Activated CD4-positive, CD25-positive, alpha-beta regulatory T cell treated with anti-CD3 and anti-CD28 coated beads, Interleukin-2, amount 50 U/mL, for 72 hours (primary cell): ENCODE data around the gene NFIA.

ENCODE experiments used
- DNase-seq: peaks from one replicate; pipeline ENCODE4 v3.0.0; 2021

Gene NFIA

DNA sequence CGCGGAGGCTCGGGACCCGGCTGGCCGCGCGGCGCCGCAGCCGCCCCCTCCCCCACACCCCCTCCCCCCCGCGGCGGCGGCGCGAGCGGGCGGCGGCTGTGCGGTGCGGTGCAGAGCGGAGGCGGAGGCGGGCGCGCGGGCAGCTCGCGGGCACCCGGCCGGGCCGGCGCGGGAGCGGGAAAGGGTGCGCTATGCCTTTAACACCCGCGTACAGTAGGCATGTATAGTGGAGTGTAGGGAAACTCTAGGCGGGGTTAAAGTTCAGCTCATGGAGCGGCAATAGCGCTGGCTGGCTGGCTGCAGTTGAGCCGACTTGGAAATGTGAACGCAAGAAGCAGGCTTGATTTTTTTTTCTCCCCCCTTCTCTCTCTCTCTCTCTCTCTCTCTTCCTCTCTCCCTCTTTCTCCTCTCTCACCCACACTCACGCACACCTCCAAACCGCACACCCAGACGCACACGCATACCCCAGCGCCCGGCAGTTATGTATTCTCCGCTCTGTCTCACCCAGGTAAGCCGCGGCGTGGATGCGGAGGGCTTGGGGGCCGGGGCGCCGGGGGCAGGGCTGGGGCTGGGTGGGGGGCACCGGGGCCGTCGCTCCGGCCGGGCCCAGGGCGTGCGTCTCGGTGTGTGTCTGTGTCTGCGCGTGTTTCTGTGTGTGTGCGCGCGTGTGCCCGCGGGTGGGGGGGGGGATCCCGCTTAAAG, at the start of gene NFIA:
TSS of gene NFIA (plus strand) at position 251 of the 702 bp plus-strand sequence.
- DNase-seq: peak; percentile 35

DNA sequence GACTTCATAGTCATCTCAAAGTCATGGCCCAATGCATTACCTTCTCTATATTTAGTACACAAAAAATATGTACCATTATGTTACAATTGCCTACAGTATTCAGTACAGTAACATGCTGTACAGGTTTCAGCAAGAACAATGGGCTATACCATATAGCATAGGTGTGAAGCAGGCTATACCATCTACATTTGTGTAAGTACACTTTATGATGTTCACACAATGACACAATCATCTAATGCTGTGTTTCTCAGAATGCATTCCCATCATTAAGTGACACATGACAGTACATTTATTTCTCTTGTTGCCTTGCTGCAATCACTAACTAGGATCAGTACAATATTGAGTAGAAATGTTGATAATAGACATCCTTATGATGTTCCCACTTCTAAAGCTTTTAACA, 46.5 kb upstream of the NFIA start:
- DNase-seq: no peak

DNA sequence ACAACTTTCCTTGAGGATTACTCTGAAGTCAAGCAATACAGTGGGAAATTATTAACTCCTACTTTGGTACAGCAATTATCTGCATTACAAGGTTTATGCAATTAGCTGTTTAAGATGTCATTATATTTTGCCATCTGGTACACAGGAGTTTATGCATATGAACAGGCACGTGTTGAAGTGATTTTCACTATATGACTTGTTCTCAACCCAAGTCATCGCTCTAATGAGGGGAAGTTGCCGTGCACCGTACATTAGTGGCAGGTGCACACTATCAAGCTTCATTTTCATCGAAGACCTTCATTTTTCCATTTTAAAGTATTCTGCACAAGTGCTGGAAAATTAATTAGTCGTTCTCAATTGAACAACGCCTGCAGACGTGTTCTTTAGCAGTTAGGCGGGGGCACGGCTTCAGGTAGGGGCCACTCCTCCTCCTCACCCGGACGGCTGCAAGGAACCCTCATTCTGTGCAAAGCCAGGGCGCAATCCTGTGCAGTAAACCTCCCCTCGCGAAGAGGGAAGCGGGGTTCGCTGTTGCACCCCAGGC, 39.8 kb upstream of the NFIA start:
- DNase-seq: no peak

DNA sequence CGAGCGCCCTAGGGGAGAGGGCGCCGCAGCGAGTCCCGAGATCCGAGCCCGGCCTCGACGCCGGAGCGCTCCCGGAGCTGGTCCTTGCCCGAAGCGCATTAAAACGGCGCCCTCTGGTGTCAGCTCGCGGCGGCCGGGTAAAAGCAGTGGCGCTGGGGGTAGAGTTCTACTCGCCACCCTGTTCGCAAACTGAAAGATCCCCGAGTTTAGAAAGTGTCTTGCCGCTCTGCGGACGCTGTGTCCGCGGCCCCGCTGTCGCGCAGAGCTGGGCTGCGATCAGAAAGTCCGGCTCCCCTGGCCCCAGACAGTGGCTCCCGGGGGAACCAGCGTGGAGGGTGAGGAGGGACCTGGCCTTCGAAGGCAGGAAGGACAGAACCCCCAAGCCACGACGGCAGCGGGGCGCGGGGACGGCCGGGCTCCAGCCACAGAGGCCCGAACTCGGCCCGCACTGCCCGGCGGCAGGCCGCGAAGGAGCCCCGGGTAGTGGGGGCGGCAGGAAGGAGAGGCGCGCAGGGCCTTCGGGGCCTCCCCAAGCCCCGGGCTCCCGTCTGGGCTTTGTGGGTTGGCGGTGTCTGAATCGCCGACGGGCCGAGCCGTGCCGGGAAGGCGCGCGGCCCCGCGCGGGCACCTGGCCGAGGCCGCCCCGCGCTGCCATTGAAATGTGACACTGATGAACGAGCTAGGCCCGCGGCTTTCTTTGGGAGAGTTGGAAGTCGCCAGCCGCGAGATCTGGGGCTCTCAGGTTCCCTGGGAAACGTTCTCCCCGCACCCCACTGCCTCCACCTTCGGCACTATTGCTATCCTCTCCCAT, 39.1 kb upstream of the NFIA start:
- peak; percentile 81 for DNase-seq

DNA sequence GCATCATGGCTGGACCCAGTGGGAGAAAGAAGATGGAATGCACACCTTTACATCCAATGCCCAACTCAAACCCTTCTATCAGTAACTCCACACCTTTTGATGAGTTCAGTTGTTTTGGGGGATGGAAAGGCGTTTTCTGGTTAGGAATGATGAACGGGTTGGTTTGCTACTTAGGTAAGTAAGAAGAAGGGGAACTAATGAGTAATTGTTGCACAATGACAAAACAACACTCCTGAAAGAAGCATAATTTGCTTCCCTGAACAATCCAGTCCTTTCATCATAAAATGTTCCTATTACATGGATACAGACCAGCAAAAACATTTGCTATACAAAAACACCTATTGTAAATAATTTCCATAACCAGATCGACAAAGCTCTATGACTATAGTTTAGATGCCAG, 35.9 kb upstream of the NFIA start:
- DNase-seq: no peak

DNA sequence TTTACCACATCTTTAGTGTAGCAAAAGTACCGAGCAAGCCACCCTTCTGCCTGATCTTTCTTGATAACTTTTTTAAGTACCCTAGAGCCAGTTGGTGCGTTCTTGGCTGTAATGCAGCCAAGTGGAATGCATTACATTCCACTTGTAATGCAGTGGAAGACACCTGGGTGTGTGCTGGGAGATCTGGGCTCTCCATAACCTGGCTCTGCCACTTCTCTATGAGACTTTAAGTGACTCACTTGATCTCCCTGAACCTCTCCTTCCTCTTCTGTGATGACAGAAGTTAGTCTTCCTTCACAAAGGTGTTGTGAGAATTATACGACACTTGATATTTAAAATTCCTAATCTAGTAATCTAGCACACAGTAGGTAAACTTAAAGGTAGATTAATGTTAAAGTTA, 35.3 kb upstream of the NFIA start:
- DNase-seq: no peak

DNA sequence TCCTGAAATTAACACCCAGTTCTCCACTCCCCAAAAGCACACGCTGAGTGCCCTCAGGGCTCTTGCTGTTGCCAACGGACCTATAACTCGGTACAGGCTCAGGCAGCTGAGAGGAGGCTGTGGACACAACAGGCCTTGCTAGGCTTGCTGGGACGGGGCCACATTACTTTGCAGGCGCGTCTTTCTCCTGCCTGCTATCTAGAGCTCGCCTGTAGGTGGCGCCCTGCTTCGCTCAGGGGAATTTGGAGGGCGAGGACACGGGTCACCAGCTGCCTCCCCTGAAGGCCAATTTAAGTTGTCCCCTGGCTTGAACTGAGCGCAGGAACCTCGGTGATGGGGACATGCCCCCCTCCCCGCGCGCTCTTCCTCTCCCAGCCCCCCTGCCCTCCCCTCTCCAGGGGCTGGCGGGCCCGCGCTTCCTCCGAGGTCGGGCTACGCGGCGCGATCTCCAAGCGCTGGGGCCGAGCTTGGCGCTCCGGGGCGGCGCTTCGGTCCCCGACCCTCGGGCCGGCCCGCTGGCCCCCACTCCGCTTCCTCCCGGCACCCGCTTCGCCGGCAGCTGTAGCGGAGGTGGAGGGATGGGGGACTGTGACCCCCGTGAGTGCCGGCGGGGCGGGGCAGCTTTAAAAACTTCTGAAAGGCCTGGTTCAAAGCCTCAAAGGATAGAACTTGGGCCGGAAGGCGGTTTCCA, 32.4 kb upstream of the NFIA start:
- DNase-seq: peak; percentile 90

DNA sequence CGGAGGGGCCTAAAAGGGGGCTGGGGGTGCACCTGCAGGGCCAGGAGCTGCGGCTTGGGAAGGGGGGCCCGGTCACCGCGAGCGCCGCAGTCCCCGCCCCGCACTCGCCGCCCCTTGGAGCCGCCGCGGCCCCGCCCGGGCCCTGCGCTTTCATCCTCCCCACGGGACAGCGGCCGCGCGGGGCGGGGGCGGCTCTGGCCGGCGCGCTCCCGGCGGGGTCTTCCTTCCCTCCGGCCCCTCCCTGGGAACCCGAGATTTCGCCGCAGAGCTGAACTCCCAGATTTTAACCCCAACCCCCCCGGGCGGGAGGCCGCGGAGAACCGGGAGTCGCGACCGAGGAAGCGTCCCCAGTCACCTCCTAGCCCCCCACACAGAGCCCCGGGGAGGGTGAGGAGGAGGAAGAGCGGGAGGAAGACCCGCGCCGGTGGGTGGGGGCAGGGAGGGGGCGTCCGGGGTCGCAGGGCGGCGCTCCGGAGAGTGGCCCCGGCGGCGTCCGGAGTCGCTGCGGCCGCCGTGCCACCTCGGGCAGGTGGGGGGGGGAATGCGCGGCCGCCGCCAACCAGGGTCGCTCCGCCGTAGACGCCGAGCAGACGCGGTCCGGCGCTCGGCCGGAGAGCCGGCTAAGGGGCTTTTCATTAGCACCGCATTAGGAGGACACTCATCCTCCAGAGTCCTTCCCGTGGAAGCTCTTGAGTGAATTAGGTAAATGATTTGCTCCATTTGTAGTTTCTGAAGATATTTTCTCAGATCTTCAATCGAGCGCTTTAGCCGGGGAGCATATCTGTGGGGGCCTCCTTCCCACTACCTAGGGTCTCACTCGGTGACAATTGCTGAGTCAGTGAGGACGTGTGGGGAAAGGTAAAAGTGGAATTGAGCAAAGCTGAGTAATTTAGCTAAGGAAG, 31.6 kb upstream of the NFIA start:
- no peak for DNase-seq

DNA sequence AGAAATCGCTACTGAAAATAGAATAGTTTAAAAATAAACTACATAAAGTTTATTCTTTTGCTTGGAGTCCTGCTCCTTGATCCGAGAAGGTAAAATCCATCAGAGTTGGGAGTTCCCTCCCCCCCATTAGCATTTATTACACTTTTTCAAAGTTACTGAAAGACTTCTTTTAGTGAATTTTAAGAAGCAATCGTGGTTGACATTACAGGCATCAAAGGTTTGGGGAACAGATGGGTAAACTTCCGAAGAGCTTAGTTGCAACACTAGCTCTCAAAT, 31.0 kb upstream of the NFIA start:
- no peak for DNase-seq

DNA sequence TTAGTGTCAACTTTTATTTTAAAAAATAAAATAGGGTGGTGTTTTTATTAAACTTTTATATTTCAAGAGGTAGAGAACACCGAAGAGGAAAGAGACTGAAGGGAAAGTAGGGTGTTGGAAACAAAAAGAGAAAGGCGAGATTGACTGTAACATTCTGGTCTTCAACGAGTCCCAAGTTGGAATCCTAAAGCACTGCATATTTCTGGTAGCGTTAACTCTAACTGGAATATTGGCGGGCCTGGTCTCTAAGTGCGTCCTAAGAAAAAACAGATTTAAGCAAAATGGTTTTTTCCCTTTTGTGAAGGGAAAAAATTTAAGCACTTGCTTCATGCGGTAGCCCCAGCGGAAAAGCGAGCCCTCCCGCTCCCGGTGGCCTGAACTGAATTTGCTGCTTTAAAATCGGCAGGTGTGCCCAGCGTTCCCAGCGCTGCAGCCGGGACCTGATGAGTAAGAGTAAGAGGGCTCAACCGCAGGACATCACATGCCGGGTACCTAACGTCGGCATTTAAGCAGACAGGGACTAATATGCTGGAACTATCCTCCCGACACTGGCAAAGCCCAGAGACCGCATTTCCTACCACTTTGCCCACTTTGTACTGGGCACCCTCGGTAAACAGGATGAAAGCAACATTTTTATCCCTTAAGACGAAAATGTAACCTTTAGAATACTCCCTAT, 30.5 kb upstream of the NFIA start:
- no peak for DNase-seq

DNA sequence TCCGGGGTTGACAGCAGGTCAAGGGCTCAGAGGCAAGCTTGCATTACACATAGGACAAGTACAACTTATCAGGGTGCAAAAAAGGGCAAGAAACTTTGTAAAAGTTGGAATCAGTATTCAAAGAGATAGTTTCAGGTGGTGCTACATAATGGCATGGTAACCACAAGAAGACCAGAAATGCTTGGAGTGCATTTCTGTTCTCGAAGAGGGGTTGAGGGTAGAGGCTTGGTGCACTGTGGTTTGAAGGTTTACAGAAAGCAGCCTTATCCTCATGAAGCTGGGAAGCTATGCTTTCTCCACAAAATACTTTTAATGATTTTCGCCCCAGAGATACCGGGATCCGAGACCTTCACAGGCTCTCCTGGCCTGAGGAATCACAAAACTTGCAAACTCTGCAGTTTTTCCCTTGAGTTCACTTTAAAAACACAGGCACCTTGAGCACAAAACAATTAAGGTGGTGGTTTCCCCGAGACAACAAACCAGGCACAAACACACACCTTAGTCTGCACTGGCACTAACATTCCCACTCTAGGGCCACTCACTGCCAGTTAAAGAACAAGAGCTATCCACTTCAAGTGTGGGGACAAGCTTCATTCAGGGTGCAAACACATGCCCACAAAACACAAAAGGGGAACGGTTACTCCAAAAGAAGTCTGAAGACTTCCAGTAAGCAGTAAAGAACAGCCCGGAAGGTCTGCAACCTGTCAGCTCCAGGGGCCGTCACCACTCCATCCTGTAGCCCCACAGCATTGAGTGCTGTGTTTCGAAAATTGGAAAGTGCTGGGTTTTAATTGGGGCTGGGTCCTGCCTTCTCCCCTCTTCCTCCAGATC, 29.8 kb upstream of the NFIA start:
- no peak for DNase-seq

DNA sequence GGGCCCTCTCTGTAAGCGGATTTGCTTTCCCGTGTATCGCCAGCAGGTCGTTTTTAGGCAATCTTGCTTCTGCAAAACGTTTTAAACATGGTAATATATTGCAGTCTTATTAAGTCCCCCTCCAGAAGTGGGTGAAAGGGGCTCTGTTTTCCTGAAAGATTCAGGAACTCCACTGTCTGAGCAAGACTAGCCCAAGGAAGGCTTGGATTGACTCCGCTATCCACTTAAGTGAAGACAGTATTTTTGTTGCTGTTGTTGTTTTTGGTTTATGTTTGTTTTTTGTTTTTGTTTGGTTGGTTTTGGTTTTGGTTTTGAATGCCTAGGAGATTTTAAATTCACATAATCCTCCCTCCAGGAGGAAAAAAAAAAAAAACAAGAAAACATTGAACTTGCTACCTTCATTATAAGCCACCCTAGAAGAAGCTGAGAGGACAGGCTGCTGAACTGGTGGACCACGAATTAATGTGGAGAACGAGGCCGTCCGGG, 29.1 kb upstream of the NFIA start:
- no peak for DNase-seq

DNA sequence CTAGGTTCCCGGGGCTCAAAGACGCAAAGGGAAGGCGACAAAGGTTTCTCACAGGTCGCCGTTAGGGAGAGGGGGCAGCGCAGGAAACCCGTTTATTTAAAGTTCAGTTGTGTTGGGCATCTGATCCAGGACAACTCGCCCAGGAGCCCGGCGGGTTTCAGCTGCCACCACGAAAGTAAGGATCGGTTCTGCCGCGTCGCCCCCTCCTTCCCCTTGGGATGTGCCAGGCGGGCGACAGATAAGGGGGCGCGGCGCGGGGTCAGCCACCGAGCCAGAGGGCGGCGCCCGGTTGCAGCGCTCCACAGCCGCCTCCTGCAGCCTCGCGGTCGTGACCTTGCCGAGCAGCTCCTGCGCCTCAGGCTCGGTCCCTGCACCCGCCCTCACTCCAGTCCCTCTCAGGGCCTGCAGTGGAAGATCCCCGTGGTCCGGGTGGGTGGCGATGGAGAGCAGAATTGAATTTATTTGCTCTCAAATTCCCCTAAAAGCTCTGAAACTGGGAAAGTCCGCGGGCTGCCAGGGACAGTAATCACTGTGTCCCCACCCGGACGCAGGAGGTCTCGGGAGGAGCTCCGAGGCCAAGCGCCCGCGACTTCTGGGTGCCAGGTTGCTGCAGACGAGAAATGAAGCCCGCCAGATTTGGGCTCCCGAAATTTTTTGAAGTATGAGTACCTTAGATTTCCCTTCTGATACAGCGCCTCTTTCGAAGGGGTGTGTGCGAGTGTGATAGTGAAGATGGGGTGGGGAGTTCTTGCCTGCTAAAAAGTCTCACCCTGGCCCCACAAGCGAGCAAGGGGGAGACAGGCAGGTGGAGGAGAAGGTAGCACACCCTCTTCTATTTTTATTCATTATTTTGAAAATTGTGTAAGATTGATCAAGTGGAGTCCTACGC, 28.4 kb upstream of the NFIA start:
- no peak for DNase-seq

DNA sequence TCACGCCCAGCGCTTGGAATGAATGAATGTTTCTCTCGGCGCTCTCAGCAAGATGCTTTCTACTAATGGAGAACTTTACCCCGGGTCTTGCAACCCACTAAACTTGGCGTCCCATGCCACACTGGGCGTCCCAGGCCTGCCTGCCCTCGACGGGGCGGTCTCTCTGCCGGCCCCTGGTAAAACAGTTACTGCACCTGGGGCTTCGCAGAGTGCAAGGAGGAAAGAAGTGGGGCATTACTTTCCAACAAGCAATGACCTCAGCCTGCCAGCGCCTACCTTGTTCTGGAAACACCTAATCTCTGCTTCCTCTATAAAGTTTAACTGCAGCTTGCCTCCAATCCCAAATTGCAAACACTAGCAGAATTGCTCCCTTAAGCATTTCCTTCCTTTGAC, 27.8 kb upstream of the NFIA start:
- no peak for DNase-seq

DNA sequence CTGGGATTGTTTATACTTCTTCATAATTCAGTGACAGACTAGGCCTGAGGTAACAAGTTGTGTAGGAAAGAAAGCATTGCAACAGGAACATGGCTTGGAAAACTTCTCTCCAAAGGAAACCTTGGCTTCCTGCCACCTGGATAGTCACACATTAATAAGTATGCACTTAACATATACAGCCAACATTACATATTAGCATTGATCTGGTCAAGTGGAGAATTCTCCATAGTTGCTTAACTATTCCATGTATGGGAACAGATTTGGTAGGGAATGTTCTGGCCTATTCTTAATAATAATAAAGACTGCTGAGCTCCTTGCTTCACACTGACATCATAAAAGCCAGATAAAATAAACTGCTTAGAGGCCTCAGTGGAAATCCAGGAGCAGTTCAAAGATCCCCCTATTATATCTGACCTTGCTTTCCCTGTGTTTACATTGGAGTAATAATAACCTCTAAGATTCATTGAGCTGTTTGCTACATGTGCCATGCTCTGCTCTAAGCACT, 27.2 kb upstream of the NFIA start:
- no peak for DNase-seq

DNA sequence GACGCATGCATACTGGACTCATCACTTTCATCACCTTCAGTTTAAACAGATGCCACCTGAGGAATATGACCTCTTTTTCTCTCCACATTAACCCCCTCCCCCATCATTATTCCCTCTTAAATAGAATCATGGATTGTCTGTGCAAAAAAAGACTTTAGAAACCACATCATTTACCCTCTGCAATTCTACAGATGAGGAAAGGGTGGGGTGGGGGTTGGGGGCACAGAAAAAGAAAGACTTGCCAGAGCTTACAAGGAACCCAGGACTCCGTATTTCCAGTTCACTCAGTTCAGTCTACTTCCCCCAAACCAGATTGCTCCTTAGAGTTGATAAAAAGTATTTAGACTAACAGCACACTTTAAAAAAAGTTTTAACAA, 26.2 kb upstream of the NFIA start:
- DNase-seq: no peak

DNA sequence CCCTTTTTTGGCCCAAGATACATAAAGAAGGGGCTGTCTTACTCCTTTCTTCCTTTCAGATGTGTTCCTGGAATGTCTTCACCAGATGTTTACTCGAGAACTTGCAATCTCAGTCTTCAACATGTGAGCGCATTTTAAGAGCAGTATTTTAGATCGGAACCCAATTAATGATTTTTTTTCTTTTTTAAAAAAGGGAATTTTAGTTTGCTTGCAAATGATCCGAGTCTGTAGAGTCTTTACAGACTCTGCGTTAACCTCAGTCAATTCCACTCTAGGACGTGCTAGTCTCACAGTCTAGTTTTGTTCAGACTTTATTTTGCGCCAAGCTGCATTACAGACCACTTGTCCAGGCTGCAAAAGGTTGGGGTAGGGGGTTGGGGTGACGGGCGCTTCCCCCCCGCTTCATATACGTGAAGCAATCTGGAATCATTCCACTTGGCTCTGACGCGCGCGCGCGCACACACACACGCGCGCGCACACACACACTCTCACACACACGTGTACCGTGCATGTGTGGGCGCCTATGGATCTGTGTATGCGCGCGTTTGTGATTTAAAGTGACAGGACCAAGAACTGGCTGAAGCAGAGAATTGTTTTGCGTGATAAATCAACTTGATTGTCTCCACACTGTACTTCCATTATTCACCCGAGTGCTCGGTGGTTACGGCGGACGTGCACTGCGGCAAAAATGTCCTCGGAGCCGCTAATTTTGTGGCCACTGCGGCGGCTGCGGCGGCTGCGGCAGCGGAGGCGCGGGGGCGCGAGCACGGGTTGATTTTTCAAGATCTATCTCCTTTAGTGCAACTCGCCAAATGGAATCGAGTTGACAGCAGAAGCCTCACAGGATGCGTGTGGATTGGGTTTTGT, 25.6 kb upstream of the NFIA start:
- peak; percentile 43 for DNase-seq

DNA sequence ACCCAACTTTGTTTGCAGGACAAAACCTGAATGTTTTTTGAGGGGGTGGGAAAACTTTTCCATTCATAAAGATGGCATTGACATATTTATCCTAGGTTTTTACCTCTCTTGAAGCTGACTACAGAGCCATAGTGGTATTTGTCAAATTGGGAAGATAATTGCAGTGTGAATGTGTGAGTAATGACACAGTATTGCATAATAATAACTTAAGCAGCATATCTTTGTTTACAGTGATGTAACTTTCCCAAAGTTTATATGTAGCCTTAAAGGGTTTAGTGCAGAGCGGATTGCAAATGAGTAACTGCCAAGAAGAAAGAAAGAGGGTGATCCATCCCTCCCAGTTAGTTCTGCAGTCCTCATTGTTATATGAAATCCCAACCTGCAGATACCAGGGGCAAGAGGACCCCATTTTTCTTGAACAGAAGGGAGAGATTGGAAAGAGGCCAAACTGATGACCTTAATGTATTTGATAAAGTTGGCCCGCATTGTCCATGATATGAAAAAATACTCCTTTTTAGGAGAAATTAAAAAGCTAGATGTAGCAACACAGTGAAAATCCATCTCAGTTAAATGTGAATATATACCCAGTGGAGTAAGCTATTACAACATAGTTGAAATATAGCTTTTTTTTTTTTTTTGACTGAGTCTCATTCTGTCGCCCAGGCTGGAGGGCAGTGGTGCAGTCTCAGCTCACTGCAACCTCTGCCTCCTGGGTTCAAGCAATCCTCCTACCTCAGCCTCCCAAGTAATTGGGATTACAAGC, 23.7 kb upstream of the NFIA start:
- no peak for DNase-seq
